Ishikawa (cell line): Measurements from ENCODE around the gene RET.

Experiments used
- CEBPB ChIP-seq: IDR thresholded peaks from 2 replicates; pipeline ENCODE4 v1.6.1; 2012
- CREB1 ChIP-seq: IDR thresholded peaks from 2 replicates; pipeline ENCODE4 v1.6.1; 2012; ENCODE audit warnings: low read depth
- EGR1 ChIP-seq: IDR thresholded peaks from 2 replicates; pipeline ENCODE4 v1.6.1; 2012
- EP300 ChIP-seq: IDR thresholded peaks from 2 replicates; pipeline ENCODE4 v1.6.1; 2012; ENCODE audit warnings: borderline replicate concordance
- FOXM1 ChIP-seq: IDR thresholded peaks from 2 replicates; pipeline ENCODE4 v1.6.1; 2012; ENCODE audit warnings: low read depth, borderline replicate concordance
- NFIC ChIP-seq: IDR thresholded peaks from 2 replicates; pipeline ENCODE4 v1.6.1; 2012
- RAD21 ChIP-seq: IDR thresholded peaks from 2 replicates; pipeline ENCODE4 v1.6.1; 2012; ENCODE audit warnings: low read depth
- TAF1 ChIP-seq: IDR thresholded peaks from 2 replicates; pipeline ENCODE4 v1.6.1; 2012; ENCODE audit warnings: low read depth, mild to moderate bottlenecking
- TCF12 ChIP-seq: IDR thresholded peaks from 2 replicates; pipeline ENCODE4 v1.6.1; 2012; ENCODE audit warnings: low read depth
- TEAD4 ChIP-seq: IDR thresholded peaks from 2 replicates; pipeline ENCODE4 v1.6.1; 2012
- YY1 ChIP-seq: IDR thresholded peaks from 2 replicates; pipeline ENCODE4 v1.6.1; 2012; ENCODE audit warnings: low read depth
- ZBTB7A ChIP-seq: IDR thresholded peaks from 2 replicates; pipeline ENCODE4 v1.6.1; 2012; ENCODE audit warnings: low read depth
- TF ChIP-seq, protein P1 (sequence below): IDR thresholded peaks from 2 replicates; pipeline ENCODE4 v1.6.1; 2012
- TF ChIP-seq, protein P2 (sequence below): IDR thresholded peaks from 2 replicates; pipeline ENCODE4 v1.6.1; 2012; ENCODE audit warnings: low read depth, mild to moderate bottlenecking
- TF ChIP-seq, protein P3 (sequence below): IDR thresholded peaks from 2 replicates; pipeline ENCODE4 v1.6.1; 2012

RET gene

DNA sequence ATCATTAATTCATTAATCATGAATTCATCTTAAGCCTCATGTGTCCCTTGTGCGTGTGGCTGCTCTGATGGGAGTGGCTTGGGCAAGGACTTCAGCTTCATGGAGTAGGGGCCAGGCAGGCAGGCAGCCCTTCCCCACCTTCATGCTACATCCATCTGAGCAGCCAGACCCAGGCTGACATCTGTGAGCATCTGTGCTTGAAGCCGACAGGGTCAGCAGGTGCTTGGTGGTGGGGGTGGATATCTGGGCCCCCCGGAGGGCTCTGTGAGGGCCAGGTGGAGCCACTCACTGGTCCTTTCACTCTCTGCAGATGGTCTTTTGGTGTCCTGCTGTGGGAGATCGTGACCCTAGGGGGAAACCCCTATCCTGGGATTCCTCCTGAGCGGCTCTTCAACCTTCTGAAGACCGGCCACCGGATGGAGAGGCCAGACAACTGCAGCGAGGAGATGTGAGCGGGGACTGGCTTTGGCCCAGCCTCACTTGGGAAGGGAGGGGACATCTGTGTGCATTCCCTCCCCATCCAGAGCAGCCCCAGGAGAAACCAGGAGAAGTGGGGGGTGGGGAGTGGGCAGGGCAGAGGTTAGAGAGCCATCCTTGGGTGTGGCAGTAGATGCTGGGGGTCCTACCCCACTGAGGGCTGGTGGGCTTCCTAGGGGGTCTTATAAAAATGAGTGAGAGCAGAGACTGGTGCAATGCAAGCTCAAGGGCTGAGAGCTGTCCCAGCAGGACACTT is 46.7 kb downstream of the RET start:
- TF ChIP-seq, protein P1, sequence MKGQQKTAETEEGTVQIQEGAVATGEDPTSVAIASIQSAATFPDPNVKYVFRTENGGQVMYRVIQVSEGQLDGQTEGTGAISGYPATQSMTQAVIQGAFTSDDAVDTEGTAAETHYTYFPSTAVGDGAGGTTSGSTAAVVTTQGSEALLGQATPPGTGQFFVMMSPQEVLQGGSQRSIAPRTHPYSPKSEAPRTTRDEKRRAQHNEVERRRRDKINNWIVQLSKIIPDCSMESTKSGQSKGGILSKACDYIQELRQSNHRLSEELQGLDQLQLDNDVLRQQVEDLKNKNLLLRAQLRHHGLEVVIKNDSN: no peak
- no peak for TF ChIP-seq RAD21
- TF ChIP-seq TEAD4: no peak
- TF ChIP-seq, protein P2, sequence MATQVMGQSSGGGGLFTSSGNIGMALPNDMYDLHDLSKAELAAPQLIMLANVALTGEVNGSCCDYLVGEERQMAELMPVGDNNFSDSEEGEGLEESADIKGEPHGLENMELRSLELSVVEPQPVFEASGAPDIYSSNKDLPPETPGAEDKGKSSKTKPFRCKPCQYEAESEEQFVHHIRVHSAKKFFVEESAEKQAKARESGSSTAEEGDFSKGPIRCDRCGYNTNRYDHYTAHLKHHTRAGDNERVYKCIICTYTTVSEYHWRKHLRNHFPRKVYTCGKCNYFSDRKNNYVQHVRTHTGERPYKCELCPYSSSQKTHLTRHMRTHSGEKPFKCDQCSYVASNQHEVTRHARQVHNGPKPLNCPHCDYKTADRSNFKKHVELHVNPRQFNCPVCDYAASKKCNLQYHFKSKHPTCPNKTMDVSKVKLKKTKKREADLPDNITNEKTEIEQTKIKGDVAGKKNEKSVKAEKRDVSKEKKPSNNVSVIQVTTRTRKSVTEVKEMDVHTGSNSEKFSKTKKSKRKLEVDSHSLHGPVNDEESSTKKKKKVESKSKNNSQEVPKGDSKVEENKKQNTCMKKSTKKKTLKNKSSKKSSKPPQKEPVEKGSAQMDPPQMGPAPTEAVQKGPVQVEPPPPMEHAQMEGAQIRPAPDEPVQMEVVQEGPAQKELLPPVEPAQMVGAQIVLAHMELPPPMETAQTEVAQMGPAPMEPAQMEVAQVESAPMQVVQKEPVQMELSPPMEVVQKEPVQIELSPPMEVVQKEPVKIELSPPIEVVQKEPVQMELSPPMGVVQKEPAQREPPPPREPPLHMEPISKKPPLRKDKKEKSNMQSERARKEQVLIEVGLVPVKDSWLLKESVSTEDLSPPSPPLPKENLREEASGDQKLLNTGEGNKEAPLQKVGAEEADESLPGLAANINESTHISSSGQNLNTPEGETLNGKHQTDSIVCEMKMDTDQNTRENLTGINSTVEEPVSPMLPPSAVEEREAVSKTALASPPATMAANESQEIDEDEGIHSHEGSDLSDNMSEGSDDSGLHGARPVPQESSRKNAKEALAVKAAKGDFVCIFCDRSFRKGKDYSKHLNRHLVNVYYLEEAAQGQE: no peak
- no peak for TF ChIP-seq EP300
- no peak for TF ChIP-seq TAF1
- no peak for TF ChIP-seq EGR1
- TF ChIP-seq, protein P3, sequence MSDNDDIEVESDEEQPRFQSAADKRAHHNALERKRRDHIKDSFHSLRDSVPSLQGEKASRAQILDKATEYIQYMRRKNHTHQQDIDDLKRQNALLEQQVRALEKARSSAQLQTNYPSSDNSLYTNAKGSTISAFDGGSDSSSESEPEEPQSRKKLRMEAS: no peak
- no peak for TF ChIP-seq FOXM1
- no peak for TF ChIP-seq CREB1
- TF ChIP-seq ZBTB7A: no peak

DNA sequence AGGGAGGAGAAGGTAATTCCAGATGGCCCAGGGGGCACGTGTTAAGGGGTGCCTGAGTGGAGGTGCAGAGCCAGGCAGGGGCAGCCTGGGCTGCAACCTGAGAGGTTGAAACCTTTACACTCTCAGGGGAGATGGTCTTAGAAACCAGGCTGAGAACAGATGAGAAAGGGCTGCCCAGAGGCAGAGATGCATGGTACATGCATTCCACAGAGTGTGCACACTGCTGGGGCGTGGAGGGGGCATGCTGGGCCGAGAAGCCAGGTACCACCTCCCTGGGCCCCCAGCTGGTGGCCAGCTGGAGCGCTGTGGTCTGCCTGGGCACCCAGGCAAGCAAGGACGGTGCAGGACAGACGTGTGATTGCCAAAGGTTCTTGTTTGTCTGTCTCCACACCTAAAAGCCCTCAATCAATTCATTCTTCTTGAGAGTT is 47.2 kb downstream of the RET start:
- no peak for TF ChIP-seq CEBPB
- no peak for TF ChIP-seq TEAD4
- TF ChIP-seq, protein P1: no peak
- no peak for TF ChIP-seq YY1
- TF ChIP-seq, protein P2: no peak
- TF ChIP-seq FOXM1: no peak
- TF ChIP-seq, protein P3: no peak
- TF ChIP-seq CREB1: no peak
- TF ChIP-seq EP300: no peak

DNA sequence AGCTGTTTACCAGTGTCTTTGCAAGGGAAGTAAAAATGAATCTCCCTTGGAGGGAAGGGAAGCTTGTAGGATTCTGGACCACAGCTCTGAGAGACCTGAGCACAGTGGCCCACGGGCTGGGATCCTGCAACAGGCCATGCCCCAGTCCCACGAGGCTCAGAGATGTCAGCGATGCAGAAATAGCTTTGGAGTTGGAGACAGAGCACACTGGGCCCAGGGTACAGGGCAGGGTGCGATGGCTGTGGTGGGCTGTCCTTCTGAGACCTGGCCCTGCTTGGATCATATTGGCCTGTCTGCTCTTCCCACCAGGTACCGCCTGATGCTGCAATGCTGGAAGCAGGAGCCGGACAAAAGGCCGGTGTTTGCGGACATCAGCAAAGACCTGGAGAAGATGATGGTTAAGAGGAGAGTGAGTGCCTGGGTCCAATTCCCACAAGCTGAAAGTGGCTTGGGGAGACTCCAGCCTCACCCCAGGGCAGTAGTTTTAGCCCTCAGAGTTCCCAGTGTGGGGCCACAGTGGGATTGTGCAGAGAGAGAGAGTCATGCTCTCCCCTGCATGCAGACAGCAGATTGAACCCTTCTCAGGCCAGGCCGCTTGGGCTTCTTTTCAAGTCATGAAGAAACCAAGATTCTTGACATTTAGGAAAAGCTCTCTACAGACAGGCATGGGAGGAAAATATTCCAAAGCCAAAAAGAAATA is 47.9 kb downstream of the RET start:
- TF ChIP-seq EP300 (no peak), EGR1 (no peak), YY1 (no peak), TAF1 (no peak)

DNA sequence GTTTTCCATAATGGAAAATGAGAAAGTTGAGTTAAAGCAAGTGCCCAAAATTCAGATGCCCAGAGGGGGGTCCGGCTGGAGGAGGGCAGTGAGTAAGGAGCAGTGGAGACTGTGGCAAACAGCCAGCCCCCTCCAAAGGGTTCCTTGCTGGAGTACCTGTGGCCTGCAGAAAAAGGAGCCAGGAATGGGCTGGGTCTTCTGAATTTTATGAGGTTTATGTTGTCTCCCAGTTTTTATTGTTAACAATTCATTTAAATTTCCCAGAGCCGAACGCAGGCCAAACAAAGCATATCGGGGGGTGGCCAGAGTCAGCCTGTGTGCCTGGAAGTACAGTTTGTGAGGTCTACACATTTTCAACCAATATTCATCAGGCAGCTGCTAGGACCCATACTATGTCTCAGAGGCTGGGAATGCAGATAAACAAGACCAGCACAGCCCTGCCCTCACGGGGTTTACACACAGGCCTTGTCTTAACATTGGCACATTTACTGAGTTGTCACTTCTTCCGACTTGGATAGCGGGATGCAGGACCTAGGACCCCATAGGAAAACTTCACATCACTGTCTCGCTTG is 48.5 kb downstream of the RET start:
- TF ChIP-seq CREB1 (no peak), TCF12 (no peak), NFIC (no peak), FOXM1 (no peak), EP300 (no peak), ZBTB7A (no peak), YY1 (no peak), TEAD4 (no peak), CEBPB (no peak), RAD21 (no peak), EGR1 (no peak), TAF1 (no peak)
- TF ChIP-seq, protein P2: no peak
- TF ChIP-seq, protein P1: no peak
- TF ChIP-seq, protein P3: no peak
